ENCODE measurements around the gene CALR3.
"Not testable (repeated sequence)": the region's sequence is repeated elsewhere in the genome, so short reads cannot be mapped to it uniquely, and the experiment has no call there.

The CALR3 gene, protein sequence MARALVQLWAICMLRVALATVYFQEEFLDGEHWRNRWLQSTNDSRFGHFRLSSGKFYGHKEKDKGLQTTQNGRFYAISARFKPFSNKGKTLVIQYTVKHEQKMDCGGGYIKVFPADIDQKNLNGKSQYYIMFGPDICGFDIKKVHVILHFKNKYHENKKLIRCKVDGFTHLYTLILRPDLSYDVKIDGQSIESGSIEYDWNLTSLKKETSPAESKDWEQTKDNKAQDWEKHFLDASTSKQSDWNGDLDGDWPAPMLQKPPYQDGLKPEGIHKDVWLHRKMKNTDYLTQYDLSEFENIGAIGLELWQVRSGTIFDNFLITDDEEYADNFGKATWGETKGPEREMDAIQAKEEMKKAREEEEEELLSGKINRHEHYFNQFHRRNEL

GRCh38 chr19:16495982-16496612 is at the start of gene CALR3, which contains the start of gene C19orf44:
TSS of gene CALR3 (minus strand) at chr19:16496167. CDS start at chr19:16496129, 38 bp downstream.
TSS of gene C19orf44 (plus strand) at chr19:16496394. CDS start at chr19:16500793, 4,399 bp downstream.
- peak within 1 kb of the TSS; percentile 94 for H3K4me3 ChIP-seq (ENCODE audit: low read depth, low read length)
- peak; percentile 83 for DNase-seq (ENCODE audit: low read depth, low spot score)
- TF ChIP-seq, protein P1, sequence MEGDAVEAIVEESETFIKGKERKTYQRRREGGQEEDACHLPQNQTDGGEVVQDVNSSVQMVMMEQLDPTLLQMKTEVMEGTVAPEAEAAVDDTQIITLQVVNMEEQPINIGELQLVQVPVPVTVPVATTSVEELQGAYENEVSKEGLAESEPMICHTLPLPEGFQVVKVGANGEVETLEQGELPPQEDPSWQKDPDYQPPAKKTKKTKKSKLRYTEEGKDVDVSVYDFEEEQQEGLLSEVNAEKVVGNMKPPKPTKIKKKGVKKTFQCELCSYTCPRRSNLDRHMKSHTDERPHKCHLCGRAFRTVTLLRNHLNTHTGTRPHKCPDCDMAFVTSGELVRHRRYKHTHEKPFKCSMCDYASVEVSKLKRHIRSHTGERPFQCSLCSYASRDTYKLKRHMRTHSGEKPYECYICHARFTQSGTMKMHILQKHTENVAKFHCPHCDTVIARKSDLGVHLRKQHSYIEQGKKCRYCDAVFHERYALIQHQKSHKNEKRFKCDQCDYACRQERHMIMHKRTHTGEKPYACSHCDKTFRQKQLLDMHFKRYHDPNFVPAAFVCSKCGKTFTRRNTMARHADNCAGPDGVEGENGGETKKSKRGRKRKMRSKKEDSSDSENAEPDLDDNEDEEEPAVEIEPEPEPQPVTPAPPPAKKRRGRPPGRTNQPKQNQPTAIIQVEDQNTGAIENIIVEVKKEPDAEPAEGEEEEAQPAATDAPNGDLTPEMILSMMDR (IDR thresholded peaks at IDR 0.05; ENCODE audit: insufficient read depth, low read length, missing control alignments), result no peak
- CTCF ChIA-PET, result interaction anchor here (0.8 to 1.9 kb wide), 5 partner anchors 14 to 54 kb away, joined by 3 to 7 read pairs (median 3); no protein-coding TSS in a partner anchor
- POLR2A ChIA-PET, result interaction anchor here (1.0 kb wide), 1 partner anchor 20 kb away, joined by 3 read pairs; no protein-coding TSS in a partner anchor

DNA sequence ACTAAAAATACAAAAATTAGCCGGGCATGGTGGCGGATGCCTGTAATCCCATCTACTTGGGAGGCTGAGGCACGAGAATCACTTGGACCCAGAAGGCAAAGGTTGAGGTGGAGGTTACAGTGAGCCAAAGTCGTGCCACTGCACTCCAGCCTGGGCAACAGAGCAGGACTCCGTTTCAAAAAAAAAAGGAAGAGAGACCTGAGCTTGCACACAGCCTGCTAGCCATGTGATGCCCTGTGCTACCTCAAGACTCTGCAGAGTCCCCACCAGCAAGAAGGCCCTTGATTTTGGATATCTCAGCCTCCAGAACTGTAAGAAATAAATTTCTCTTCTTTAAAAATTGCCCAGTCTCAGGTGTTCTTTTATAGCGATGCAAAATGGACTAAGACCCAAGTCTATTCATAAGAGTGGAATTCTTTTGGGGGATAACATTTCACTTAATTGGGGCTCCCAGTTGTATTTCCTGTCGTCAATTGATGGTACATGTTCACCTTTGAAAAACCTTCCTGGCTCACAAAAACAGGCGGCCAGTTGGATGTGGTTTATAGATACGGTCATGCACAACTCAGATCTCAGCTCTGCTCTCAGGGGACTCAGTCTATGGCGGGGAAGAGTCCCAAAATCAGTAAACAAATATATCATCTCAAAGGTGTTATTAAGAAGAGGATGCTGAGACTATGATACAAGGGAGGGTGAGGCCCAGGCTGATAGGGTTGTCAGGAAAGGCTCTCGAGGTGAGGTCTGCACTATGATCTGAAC is 48.7 kb upstream of the CALR3 start:
- CTCF ChIA-PET, result no interaction called here

DNA sequence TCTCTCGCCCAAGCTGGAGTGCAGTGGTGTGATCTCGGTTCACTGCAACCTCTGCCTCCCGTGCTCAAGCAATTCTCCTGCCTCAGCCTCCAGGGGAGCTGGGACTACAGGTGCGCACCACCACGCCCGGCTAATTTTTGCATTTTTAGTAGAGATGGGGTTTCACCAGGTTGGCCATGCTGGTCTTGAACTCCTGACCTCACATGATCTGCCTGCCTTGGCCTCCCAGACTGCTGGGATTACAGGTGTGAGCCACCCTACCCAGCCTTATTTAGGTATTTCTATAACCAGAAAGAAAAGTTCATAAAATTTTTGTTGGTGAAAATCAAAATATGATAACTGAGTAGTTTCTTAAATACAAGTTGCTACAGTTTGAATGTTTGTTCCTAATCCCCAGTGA is 47.8 kb upstream of the CALR3 start:
- peak overlapping the region; percentile 18; the same call in 1 of the 2 replicates for H3K4me3 ChIP-seq (ENCODE audit: low read depth, low read length)
- POLR2A ChIA-PET; DNase-seq (ENCODE audit: low read depth, low spot score): not testable (repeated sequence)
- CTCF ChIA-PET, result interaction anchor here (0.7 kb wide), 1 partner anchor 38 kb away, joined by 3 read pairs; no protein-coding TSS in a partner anchor

More for the DNA sequence above, 48.7 kb upstream of the CALR3 start:
- POLR2A ChIA-PET, result no interaction called here
- TF ChIP-seq, protein P1 (IDR thresholded peaks at IDR 0.05; ENCODE audit: insufficient read depth, low read length, missing control alignments), result no peak
- no peak overlapping the region for H3K4me3 ChIP-seq (ENCODE audit: low read depth, low read length)
- DNase-seq (ENCODE audit: low read depth, low spot score), result no peak

- POLR2A ChIA-PET, result interaction anchor here (0.6 to 0.8 kb wide), 2 partner anchors 10 to 42 kb away, joined by 3 read pairs; no protein-coding TSS in a partner anchor
- H3K4me3 ChIP-seq (ENCODE audit: low read depth, low read length), result peak overlapping the region; percentile 69
- DNase-seq (ENCODE audit: low read depth, low spot score), result no peak
- TF ChIP-seq, protein P1 (IDR thresholded peaks at IDR 0.05; ENCODE audit: insufficient read depth, low read length, missing control alignments), result no peak
- CTCF ChIA-PET, result interaction anchor here (0.7 kb wide), 1 partner anchor 39 kb away, joined by 3 read pairs; no protein-coding TSS in a partner anchor
These were observed 47.0 kb upstream of the CALR3 start for GRCh38 chr19:16542910-16543472.

DNA sequence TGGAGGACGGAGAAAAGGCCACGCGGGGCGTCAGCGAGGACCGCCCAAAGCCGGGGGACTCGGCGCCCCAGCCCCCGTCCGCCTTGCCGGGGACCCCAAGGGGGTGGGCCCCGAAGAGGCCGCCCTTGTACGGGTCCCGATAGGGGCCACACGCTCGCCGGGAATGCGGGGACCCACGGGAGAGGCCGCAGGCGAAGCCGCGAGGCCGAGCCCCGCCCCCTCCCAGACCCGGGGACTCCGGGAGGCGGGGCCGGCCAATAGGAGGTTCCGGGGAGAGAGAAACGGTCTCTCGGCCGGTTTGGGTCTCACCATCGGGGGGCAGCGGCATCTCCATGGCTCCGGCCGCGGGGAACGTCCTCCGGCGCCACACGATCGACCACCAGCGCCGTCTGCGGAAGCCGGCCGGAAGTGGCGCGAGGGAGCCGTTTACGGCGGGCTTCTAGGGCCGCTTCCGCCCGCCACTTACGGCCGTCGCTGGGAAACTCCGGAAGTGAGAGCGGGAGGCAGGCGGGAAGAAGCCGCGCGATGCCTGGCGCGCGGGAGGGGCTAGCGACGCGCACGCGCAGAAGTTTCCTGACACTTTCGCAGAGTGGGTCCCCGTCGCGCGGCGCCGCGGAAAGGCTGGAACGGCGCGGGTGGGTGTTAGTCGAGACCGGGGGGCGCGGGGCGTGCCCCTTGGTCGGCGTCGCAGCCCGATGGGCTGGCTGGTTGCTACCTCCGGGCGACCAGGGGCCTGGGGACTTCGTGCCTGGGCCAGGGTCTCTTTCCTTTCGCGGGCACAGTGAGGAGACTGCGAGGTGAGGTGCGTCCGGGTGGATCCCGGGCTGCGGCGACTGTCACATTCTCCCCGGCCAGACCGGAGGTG is 46.3 kb upstream of the CALR3 start, which contains the start of gene CHERP:
Gene CHERP, minus strand, starts transcription at position 393 of the 865 bp plus-strand sequence. Its CDS starts 59 bp downstream, at position 334.
- POLR2A ChIA-PET, result interaction anchor here (0.6 to 0.8 kb wide), 2 partner anchors 11 to 43 kb away, joined by 3 read pairs; no protein-coding TSS in a partner anchor
- TF ChIP-seq, protein P1 (IDR thresholded peaks at IDR 0.05; ENCODE audit: insufficient read depth, low read length, missing control alignments), result no peak

More for the DNA sequence above, 46.3 kb upstream of the CALR3 start, which contains the start of gene CHERP:
- CTCF ChIA-PET, result interaction anchor here (1.4 kb wide), 1 partner anchor 15 kb away, joined by 3 read pairs; no protein-coding TSS in a partner anchor
- peak; percentile 46 for DNase-seq (ENCODE audit: low read depth, low spot score)
- H3K4me3 ChIP-seq (ENCODE audit: low read depth, low read length), result peak within 1 kb of the TSS; percentile 69

Measured in AG04449 (cell line).